ENCODE measurements around the gene MAOB. TPM values are rescaled to one million over a fixed set of nuclear protein-coding genes. Genes with fewer than 3 reads are reported as not detected.

Gene MAOB
- total RNA-seq, 1 experiment from 2014 or later: 1.1 TPM

DNA sequence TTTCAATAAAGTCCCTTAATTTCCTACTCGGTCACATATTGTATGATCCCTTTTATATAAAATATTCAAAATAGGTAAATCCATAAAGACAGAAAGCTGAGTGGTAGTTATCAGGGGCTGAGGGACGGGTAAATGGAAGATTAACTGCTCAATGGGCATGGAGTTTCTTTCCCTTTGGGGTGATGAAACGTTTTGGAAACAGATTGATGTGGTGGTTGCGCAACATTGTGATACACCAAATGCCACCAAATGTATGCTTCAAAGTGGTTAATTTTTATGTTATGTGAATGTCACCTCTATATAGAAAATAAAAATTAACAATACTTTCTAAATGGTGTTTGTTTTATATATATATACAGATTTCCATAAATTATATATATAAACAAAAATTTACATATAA lies 15.0 kb upstream of the MAOB start:
- Histone ChIP-seq H3K18ac (ENCODE audit: insufficient read length, low read depth, low read length) (no peak overlapping the region), H2BK15ac (ENCODE audit: low read depth, low read length) (no peak overlapping the region), H3K4me1 (ENCODE audit: insufficient read depth, low read length) (no peaks in the 10 kb centered on the region; the same call in 1 of the 2 replicates), H3K23ac (ENCODE audit: insufficient read length, low read depth, low read length) (no peak overlapping the region), H2BK20ac (ENCODE audit: low read depth, low read length, poor library complexity, severe bottlenecking) (no peak overlapping the region), H2BK12ac (ENCODE audit: insufficient read length, low read depth, low read length) (no peak overlapping the region), H3K9me3 (ENCODE audit: control insufficient read depth, low read depth, low read length) (peaks cover 11% of the 10 kb centered on the region), H3T11ph (ENCODE audit: low read length) (no peak overlapping the region), H3K27ac (ENCODE audit: insufficient read length, low read depth, low read length) (no peak overlapping the region), H4K8ac (replicated peaks; ENCODE audit: insufficient read length, low read depth, low read length) (no peak overlapping the region), H2AK5ac (ENCODE audit: insufficient read length, low read length) (no peak overlapping the region), H3K14ac (ENCODE audit: insufficient read depth, low read length) (no peak overlapping the region), H4K20me1 (ENCODE audit: control insufficient read depth, insufficient read depth, insufficient read length) (no peaks in the 10 kb centered on the region), H3K27me3 (ENCODE audit: insufficient read depth, low read length) (no peaks in the 10 kb centered on the region), H4K5ac (ENCODE audit: insufficient read length, low read depth, low read length) (no peak overlapping the region), H4K91ac (ENCODE audit: insufficient read length, low read depth, low read length) (no peak overlapping the region), H2BK5ac (ENCODE audit: insufficient read length, low read length) (no peak overlapping the region), H3K79me2 (ENCODE audit: insufficient read depth, low read length) (no peaks in the 10 kb centered on the region), H3K9ac (ENCODE audit: extremely low read depth, insufficient read length, low read length) (no peak overlapping the region), H3K4ac (ENCODE audit: low read depth, low read length) (no peak overlapping the region), H2BK120ac (ENCODE audit: low read depth, low read length, poor library complexity, severe bottlenecking) (no peak overlapping the region), H2AFZ (ENCODE audit: low read length) (no peak overlapping the region), H3K56ac (ENCODE audit: insufficient read length, low read depth, low read length) (no peak overlapping the region), H3K4me2 (ENCODE audit: insufficient read depth, insufficient read length, low read length) (no peak overlapping the region), H3K79me1 (ENCODE audit: insufficient read depth, low read depth, low read length, poor library complexity, severe bottlenecking) (no peaks in the 10 kb centered on the region), H3K23me2 (ENCODE audit: insufficient read length, low read depth, low read length, poor library complexity, severe bottlenecking) (no peaks in the 10 kb centered on the region)
- TF ChIP-seq, protein P1, sequence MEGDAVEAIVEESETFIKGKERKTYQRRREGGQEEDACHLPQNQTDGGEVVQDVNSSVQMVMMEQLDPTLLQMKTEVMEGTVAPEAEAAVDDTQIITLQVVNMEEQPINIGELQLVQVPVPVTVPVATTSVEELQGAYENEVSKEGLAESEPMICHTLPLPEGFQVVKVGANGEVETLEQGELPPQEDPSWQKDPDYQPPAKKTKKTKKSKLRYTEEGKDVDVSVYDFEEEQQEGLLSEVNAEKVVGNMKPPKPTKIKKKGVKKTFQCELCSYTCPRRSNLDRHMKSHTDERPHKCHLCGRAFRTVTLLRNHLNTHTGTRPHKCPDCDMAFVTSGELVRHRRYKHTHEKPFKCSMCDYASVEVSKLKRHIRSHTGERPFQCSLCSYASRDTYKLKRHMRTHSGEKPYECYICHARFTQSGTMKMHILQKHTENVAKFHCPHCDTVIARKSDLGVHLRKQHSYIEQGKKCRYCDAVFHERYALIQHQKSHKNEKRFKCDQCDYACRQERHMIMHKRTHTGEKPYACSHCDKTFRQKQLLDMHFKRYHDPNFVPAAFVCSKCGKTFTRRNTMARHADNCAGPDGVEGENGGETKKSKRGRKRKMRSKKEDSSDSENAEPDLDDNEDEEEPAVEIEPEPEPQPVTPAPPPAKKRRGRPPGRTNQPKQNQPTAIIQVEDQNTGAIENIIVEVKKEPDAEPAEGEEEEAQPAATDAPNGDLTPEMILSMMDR (conservative IDR thresholded peaks at IDR 0.05): no peak
- Mint-ChIP-seq H3K27ac (no peak overlapping the region), H3K9me3 (peaks cover 40 to 61% of the 10 kb centered on the region in 2 experiments), H3K4me3 (no peak overlapping the region), H3K27me3 (ENCODE audit: low read depth) (no peaks in the 10 kb centered on the region), H3K4me1 (peaks cover 16 to 18% of the 10 kb centered on the region in 2 experiments), H3K36me3 (ENCODE audit: insufficient read depth in 1 of 3, low read depth in 3 of 3) (no peaks in the 10 kb centered on the region; a peak in 2 of 7 replicates)
- WGBS (ENCODE audit: extremely low coverage, insufficient read length, low lambda C conversion rate): no CpG with 5 or more reads among the region's 4 CpGs
- DNase-seq: no peak
